Neural cell (in vitro differentiated cells): ENCODE data around the gene PTH1R. TPM values are rescaled to one million over a fixed set of nuclear protein-coding genes. Genes with fewer than 3 reads are reported as not detected.

Experiments used
- H2AFZ ChIP-seq: fragments of 200-600, 300-800 bp; sonication (generic), shearing (Covaris generic); 2 replicates; pipeline ENCODE4 v1.6.0; 2014; ENCODE audit warnings: low read depth, mild to moderate bottlenecking, antibody characterized with exemption, low read length, moderate library complexity
- H3F3A ChIP-seq: fragments of 200-600 bp; shearing (Covaris generic); 2 replicates; pipeline ENCODE4 v1.6.1; 2016; ENCODE audit warnings: mild to moderate bottlenecking, moderate library complexity, mixed read lengths, antibody characterized with exemption, low read length; ENCODE audit not compliant: insufficient read depth, poor library complexity, severe bottlenecking
- H3K27ac ChIP-seq: fragments of 200-600, 300-800 bp; sonication (generic), shearing (Covaris generic); 2 replicates; pipeline ENCODE4 v1.5.1; 2014; ENCODE audit warnings: mild to moderate bottlenecking, low read length, moderate library complexity
- H3K27me3 ChIP-seq: fragments of 300-800, 200-600 bp; sonication (generic), shearing (Covaris generic); 2 replicates; pipeline ENCODE4 v1.6.0; 2014; ENCODE audit warnings: mild to moderate bottlenecking, low read depth, low read length, moderate library complexity; ENCODE audit not compliant: insufficient read depth
- H3K36me3 ChIP-seq: fragments of 300-800, 200-600 bp; sonication (generic), shearing (Covaris generic); 2 replicates; pipeline ENCODE4 v1.5.1; 2014; ENCODE audit warnings: mild to moderate bottlenecking, antibody characterized with exemption, low read length, moderate library complexity; ENCODE audit not compliant: insufficient read depth
- H3K4me2 ChIP-seq: fragments of 300-800, 200-600 bp; sonication (generic), shearing (Covaris generic); 2 replicates; pipeline ENCODE4 v1.6.0; 2014; ENCODE audit warnings: mild to moderate bottlenecking, low read length
- H3K4me3 ChIP-seq: fragments of 300-800, 200-600 bp; sonication (generic), shearing (Covaris generic); 2 replicates; pipeline ENCODE4 v1.5.1; 2014; ENCODE audit warnings: mild to moderate bottlenecking, low read length, moderate library complexity
- H3K79me2 ChIP-seq: fragments of 200-600 bp; shearing (Covaris generic); replicated peaks from 2 replicates; pipeline ENCODE4 v1.6.0; 2014; ENCODE audit warnings: mild to moderate bottlenecking, low read length, moderate library complexity; ENCODE audit not compliant: insufficient read depth
- H3K9ac ChIP-seq: fragments of 300-800, 200-600 bp; sonication (generic), shearing (Covaris generic); 2 replicates; pipeline ENCODE4 v1.6.1; 2016; ENCODE audit warnings: mild to moderate bottlenecking, low read length, mixed read lengths
- H3K9me2 ChIP-seq: fragments of 200-600 bp; shearing (Covaris generic); 2 replicates; pipeline ENCODE4 v1.6.1; 2016; ENCODE audit warnings: mild to moderate bottlenecking, low read length, mixed read lengths; ENCODE audit not compliant: insufficient read depth
- H3K9me3 ChIP-seq: fragments of 200-600, 300-800 bp; sonication (generic), shearing (Covaris generic); 2 replicates; pipeline ENCODE4 v1.6.1; 2016; ENCODE audit warnings: mild to moderate bottlenecking, mixed run types, low read length, moderate library complexity, mixed read lengths
- H4K20me1 ChIP-seq: fragments of 200-600 bp; shearing (Covaris generic); 2 replicates; pipeline ENCODE4 v1.6.1; 2016; ENCODE audit warnings: mild to moderate bottlenecking, mixed run types; ENCODE audit not compliant: insufficient read depth
- EP300 ChIP-seq: fragments of 450-650 bp; conservative IDR thresholded peaks from 2 replicates; pipeline ENCODE4 v1.6.1; 2014; ENCODE audit warnings: antibody characterized with exemption, mild to moderate bottlenecking, moderate library complexity; ENCODE audit not compliant: poor library complexity, severe bottlenecking
- EZH2 ChIP-seq: fragments of 200-600, 300-800 bp; shearing (Covaris generic), sonication (generic); IDR thresholded peaks from 2 replicates; pipeline ENCODE4 v1.6.1; 2014; ENCODE audit warnings: antibody characterized with exemption, low read length, borderline replicate concordance, mild to moderate bottlenecking; ENCODE audit not compliant: insufficient read depth, poor library complexity, severe bottlenecking
- MXI1 ChIP-seq: fragments of 450-650 bp; conservative IDR thresholded peaks from 2 replicates; pipeline ENCODE4 v1.6.1; 2014; ENCODE audit warnings: antibody characterized with exemption, mild to moderate bottlenecking; ENCODE audit not compliant: poor library complexity, severe bottlenecking
- POLR2AphosphoS5 ChIP-seq: IDR thresholded peaks from 2 replicates; pipeline ENCODE4 v1.6.1; 2012
- RAD21 ChIP-seq: fragments of 450-650 bp; conservative IDR thresholded peaks from 2 replicates; pipeline ENCODE4 v1.6.1; 2014; ENCODE audit warnings: antibody characterized with exemption, mild to moderate bottlenecking, moderate library complexity
- SMC3 ChIP-seq: fragments of 450-650 bp; conservative IDR thresholded peaks from 2 replicates; pipeline ENCODE4 v1.6.1; 2014; ENCODE audit warnings: antibody characterized with exemption, mild to moderate bottlenecking, moderate library complexity; ENCODE audit not compliant: poor library complexity
- TAF1 ChIP-seq: IDR thresholded peaks from 2 replicates; pipeline ENCODE4 v1.6.1; 2012; ENCODE audit warnings: low read depth
- polyA plus RNA-seq: library from polyadenylated mRNA; depleted of rRNA; stranded (reverse); fragments of >200 nt; gene quantifications from 2 replicates; pipeline ENCODE4 v1.2.3, GENCODE V29; 2014
- TF ChIP-seq, protein P1 (sequence below): fragments of 450-650 bp; IDR thresholded peaks from 2 replicates; pipeline ENCODE4 v1.5.1; 2014; ENCODE audit warnings: antibody characterized with exemption, mild to moderate bottlenecking, moderate library complexity; ENCODE audit not compliant: poor library complexity, severe bottlenecking
- TF ChIP-seq, protein P2 (sequence below): IDR thresholded peaks from 2 replicates; pipeline ENCODE4 v1.6.1; 2012; ENCODE audit warnings: borderline replicate concordance

The PTH1R gene
- polyA plus RNA-seq, 1 donor from 2014 or later = not detected

DNA sequence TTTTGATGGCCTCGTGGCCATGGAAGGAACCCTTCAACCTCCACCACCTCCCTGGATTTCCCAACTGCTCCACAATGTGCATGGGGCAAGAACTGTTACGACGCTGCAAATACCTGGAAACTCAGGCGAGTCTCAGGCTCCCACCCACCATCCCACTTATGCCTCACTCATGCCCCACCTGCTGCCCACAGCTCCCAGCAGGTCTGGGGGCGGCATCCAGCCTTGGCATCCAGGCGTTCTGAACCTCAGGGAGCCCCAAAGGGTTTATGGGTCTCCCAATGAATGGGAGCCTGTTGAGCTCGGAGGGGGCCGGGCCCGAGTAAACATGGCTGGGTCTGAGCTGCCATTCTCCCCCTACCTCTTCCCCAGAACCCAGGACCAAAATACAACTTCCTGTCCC, 2.0 kb upstream of the PTH1R start:
- Histone ChIP-seq H3K9me2 (no peaks in the 10 kb centered on the region), H3K9ac (no peak overlapping the region), H3K9me3 (no peaks in the 10 kb centered on the region), H3K4me2 (no peak overlapping the region), H3K27me3 (peaks cover under 1% of the 10 kb centered on the region), H2AFZ (no peak overlapping the region), H3K36me3 (no peaks in the 10 kb centered on the region), H3K27ac (no peak overlapping the region), H4K20me1 (no peaks in the 10 kb centered on the region), H3K4me3 (no peak overlapping the region), H3K79me2 (no peaks in the 10 kb centered on the region), H3F3A (no peaks in the 10 kb centered on the region)
- TF ChIP-seq EZH2 = no peak
- no peak for TF ChIP-seq EP300
- TF ChIP-seq, protein P1, sequence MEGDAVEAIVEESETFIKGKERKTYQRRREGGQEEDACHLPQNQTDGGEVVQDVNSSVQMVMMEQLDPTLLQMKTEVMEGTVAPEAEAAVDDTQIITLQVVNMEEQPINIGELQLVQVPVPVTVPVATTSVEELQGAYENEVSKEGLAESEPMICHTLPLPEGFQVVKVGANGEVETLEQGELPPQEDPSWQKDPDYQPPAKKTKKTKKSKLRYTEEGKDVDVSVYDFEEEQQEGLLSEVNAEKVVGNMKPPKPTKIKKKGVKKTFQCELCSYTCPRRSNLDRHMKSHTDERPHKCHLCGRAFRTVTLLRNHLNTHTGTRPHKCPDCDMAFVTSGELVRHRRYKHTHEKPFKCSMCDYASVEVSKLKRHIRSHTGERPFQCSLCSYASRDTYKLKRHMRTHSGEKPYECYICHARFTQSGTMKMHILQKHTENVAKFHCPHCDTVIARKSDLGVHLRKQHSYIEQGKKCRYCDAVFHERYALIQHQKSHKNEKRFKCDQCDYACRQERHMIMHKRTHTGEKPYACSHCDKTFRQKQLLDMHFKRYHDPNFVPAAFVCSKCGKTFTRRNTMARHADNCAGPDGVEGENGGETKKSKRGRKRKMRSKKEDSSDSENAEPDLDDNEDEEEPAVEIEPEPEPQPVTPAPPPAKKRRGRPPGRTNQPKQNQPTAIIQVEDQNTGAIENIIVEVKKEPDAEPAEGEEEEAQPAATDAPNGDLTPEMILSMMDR = no peak
- no peak for TF ChIP-seq RAD21
- no peak for TF ChIP-seq MXI1
- no peak for TF ChIP-seq POLR2AphosphoS5
- TF ChIP-seq SMC3 = no peak
- TF ChIP-seq TAF1 = no peak
- TF ChIP-seq, protein P2, sequence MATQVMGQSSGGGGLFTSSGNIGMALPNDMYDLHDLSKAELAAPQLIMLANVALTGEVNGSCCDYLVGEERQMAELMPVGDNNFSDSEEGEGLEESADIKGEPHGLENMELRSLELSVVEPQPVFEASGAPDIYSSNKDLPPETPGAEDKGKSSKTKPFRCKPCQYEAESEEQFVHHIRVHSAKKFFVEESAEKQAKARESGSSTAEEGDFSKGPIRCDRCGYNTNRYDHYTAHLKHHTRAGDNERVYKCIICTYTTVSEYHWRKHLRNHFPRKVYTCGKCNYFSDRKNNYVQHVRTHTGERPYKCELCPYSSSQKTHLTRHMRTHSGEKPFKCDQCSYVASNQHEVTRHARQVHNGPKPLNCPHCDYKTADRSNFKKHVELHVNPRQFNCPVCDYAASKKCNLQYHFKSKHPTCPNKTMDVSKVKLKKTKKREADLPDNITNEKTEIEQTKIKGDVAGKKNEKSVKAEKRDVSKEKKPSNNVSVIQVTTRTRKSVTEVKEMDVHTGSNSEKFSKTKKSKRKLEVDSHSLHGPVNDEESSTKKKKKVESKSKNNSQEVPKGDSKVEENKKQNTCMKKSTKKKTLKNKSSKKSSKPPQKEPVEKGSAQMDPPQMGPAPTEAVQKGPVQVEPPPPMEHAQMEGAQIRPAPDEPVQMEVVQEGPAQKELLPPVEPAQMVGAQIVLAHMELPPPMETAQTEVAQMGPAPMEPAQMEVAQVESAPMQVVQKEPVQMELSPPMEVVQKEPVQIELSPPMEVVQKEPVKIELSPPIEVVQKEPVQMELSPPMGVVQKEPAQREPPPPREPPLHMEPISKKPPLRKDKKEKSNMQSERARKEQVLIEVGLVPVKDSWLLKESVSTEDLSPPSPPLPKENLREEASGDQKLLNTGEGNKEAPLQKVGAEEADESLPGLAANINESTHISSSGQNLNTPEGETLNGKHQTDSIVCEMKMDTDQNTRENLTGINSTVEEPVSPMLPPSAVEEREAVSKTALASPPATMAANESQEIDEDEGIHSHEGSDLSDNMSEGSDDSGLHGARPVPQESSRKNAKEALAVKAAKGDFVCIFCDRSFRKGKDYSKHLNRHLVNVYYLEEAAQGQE = no peak

DNA sequence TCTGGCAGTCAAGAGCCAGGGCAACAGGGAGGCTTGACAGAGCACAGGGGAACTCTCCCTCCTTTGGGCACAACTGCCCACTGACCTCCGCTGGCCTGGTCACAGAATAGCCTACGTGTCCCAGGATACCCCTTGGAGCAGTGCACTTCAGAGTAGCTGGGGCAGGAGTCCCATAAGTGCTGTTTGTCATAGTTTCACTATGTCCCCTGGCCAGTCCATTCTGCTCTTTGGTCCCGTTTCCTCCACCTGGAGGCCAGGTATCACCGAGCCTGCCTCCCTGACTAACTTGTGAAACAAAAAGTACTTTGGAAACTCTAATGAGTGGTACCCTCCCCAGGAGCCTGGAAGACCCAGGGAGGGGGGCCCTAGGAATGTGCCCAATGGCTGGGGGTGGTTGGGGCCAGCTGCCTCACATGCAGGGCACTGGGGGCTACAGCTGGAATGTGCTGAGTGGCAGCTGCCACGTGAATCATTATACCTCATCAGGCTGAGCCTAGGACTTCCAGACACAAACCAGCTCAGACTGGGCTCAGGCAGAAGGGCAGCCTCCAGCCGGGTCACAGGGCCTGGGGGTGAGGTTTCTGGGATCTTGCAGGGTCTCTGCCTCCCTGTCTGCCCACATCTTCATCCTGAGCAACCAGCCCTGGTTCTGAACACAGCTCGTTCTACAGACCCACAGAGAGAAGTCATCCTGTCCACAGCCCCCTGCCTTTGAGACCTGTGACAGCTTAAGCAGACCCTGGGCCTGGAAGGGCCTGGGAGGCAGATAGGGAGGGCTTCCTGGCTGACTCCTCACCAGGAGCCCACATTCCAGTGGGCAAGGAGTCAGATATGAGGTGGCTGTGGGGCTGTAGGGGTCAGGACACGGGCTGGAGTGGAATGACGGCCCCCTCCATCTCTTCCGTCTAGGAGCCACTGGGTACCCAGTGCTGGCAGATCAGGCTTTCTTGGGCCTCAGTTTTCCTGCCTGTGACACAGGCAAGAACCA, 914 bp upstream of the PTH1R start:
- Histone ChIP-seq H3K9me2 (no peaks in the 10 kb centered on the region), H3K27me3 (peaks cover 11% of the 10 kb centered on the region), H3K4me3 (no peak overlapping the region), H3K9me3 (no peaks in the 10 kb centered on the region), H2AFZ (no peak overlapping the region), H3K36me3 (no peaks in the 10 kb centered on the region), H3K79me2 (no peaks in the 10 kb centered on the region), H3K27ac (no peak overlapping the region), H3K4me2 (no peak overlapping the region), H4K20me1 (no peaks in the 10 kb centered on the region), H3F3A (no peaks in the 10 kb centered on the region), H3K9ac (no peak overlapping the region)
- TF ChIP-seq POLR2AphosphoS5 = no peak
- no peak for TF ChIP-seq EZH2
- TF ChIP-seq RAD21 = no peak
- TF ChIP-seq, protein P1 = no peak
- TF ChIP-seq SMC3 = no peak
- no peak for TF ChIP-seq MXI1
- TF ChIP-seq EP300 = no peak
- no peak for TF ChIP-seq TAF1
- TF ChIP-seq, protein P2 = no peak
